ENCODE measurements around the gene STK32B.
"Not testable (repeated sequence)": the region's sequence is repeated elsewhere in the genome, so short reads cannot be mapped to it uniquely, and the experiment has no call there.

STK32B gene

GRCh38 chr4:5237086-5237660, 185.9 kb downstream of the STK32B start:
- H3K27ac ChIP-seq (ENCODE audit: low read depth, low read length) = no peak overlapping the region
- H3K9me3 ChIP-seq (ENCODE audit: insufficient read depth, low read depth, low read length) = no peaks in the 10 kb centered on the region
- no peak overlapping the region for H3K9ac ChIP-seq (ENCODE audit: low read depth, low read length)
- 0 out of 2 replicates have a peak, but pooled peaks cover 2% of the 10 kb centered on the region for H3K4me1 ChIP-seq (ENCODE audit: insufficient read depth, low read length)
- H3K4me3 ChIP-seq (ENCODE audit: low read length) = no peak overlapping the region
- H3K36me3 ChIP-seq (ENCODE audit: insufficient read depth, low read length) = no peaks in the 10 kb centered on the region
- 91% methylated on average over 3 of the region's 3 CpGs for WGBS
- H3K27me3 ChIP-seq (ENCODE audit: insufficient read depth, low read length) = no peaks in the 10 kb centered on the region

GRCh38 chr4:5238173-5238572, 186.9 kb downstream of the STK32B start:
- no peak overlapping the region for H3K9ac ChIP-seq (ENCODE audit: low read depth, low read length)
- WGBS = 90% methylated on average over 3 of the region's 4 CpGs
- no peaks in the 10 kb centered on the region for H3K27me3 ChIP-seq (ENCODE audit: insufficient read depth, low read length)
- no peaks in the 10 kb centered on the region for H3K36me3 ChIP-seq (ENCODE audit: insufficient read depth, low read length)
- no peaks in the 10 kb centered on the region for H3K9me3 ChIP-seq (ENCODE audit: insufficient read depth, low read depth, low read length)
- H3K27ac ChIP-seq (ENCODE audit: low read depth, low read length) = no peak overlapping the region
- 0 out of 2 replicates have a peak, but pooled peaks cover 2% of the 10 kb centered on the region for H3K4me1 ChIP-seq (ENCODE audit: insufficient read depth, low read length)
- no peak overlapping the region for H3K4me3 ChIP-seq (ENCODE audit: low read length)

- 92% methylated on average over 7 of the region's 7 CpGs for WGBS
- H3K27ac ChIP-seq (ENCODE audit: low read depth, low read length); H3K4me1 ChIP-seq (ENCODE audit: insufficient read depth, low read length); H3K9ac ChIP-seq (ENCODE audit: low read depth, low read length); H3K4me3 ChIP-seq (ENCODE audit: low read length); H3K36me3 ChIP-seq (ENCODE audit: insufficient read depth, low read length); H3K27me3 ChIP-seq (ENCODE audit: insufficient read depth, low read length): not testable (repeated sequence)
- H3K9me3 ChIP-seq (ENCODE audit: insufficient read depth, low read depth, low read length) = peaks cover 10% of the 10 kb centered on the region; the same call in 1 of the 2 replicates
Observed at GRCh38 chr4:5247061-5247460, 195.8 kb downstream of the STK32B start.

- no peaks in the 10 kb centered on the region for H3K4me1 ChIP-seq (ENCODE audit: insufficient read depth, low read length)
- H3K9me3 ChIP-seq (ENCODE audit: insufficient read depth, low read depth, low read length) = peaks cover 10% of the 10 kb centered on the region; the same call in 1 of the 2 replicates
- 93% methylated on average over 1 of the region's 1 CpG for WGBS
- H3K36me3 ChIP-seq (ENCODE audit: insufficient read depth, low read length) = no peaks in the 10 kb centered on the region
- H3K4me3 ChIP-seq (ENCODE audit: low read length) = no peak overlapping the region
- H3K27me3 ChIP-seq (ENCODE audit: insufficient read depth, low read length) = no peaks in the 10 kb centered on the region
- H3K27ac ChIP-seq (ENCODE audit: low read depth, low read length) = no peak overlapping the region
- H3K9ac ChIP-seq (ENCODE audit: low read depth, low read length) = no peak overlapping the region
Observed at GRCh38 chr4:5247735-5248134, 196.5 kb downstream of the STK32B start.

GRCh38 chr4:5249727-5250126, 198.4 kb downstream of the STK32B start:
- peaks cover 10% of the 10 kb centered on the region; the same call in 1 of the 2 replicates for H3K9me3 ChIP-seq (ENCODE audit: insufficient read depth, low read depth, low read length)
- H3K27me3 ChIP-seq (ENCODE audit: insufficient read depth, low read length) = no peaks in the 10 kb centered on the region
- H3K27ac ChIP-seq (ENCODE audit: low read depth, low read length) = no peak overlapping the region
- H3K9ac ChIP-seq (ENCODE audit: low read depth, low read length) = no peak overlapping the region
- H3K4me3 ChIP-seq (ENCODE audit: low read length) = no peak overlapping the region
- WGBS = 98% methylated on average over 2 of the region's 2 CpGs
- H3K4me1 ChIP-seq (ENCODE audit: insufficient read depth, low read length) = no peaks in the 10 kb centered on the region
- no peaks in the 10 kb centered on the region for H3K36me3 ChIP-seq (ENCODE audit: insufficient read depth, low read length)

GRCh38 chr4:5250536-5250935, 199.3 kb downstream of the STK32B start:
- 92% methylated on average over 5 of the region's 5 CpGs for WGBS
- not testable (repeated sequence) for H3K9ac ChIP-seq (ENCODE audit: low read depth, low read length); H3K4me1 ChIP-seq (ENCODE audit: insufficient read depth, low read length); H3K36me3 ChIP-seq (ENCODE audit: insufficient read depth, low read length); H3K27ac ChIP-seq (ENCODE audit: low read depth, low read length); H3K27me3 ChIP-seq (ENCODE audit: insufficient read depth, low read length); H3K4me3 ChIP-seq (ENCODE audit: low read length)
- H3K9me3 ChIP-seq (ENCODE audit: insufficient read depth, low read depth, low read length) = peaks cover 10% of the 10 kb centered on the region; the same call in 1 of the 2 replicates

GRCh38 chr4:5256421-5256820, 205.1 kb downstream of the STK32B start:
- no peak overlapping the region for H3K27ac ChIP-seq (ENCODE audit: low read depth, low read length)
- 92% methylated on average over 4 of the region's 4 CpGs for WGBS

GRCh38 chr4:5257086-5257485, 205.8 kb downstream of the STK32B start:
- Histone ChIP-seq H3K9me3 (ENCODE audit: insufficient read depth, low read depth, low read length) (no peaks in the 10 kb centered on the region), H3K4me1 (ENCODE audit: insufficient read depth, low read length) (no peaks in the 10 kb centered on the region), H3K4me3 (ENCODE audit: low read length) (no peak overlapping the region), H3K36me3 (ENCODE audit: insufficient read depth, low read length) (no peaks in the 10 kb centered on the region), H3K27ac (ENCODE audit: low read depth, low read length) (no peak overlapping the region), H3K27me3 (ENCODE audit: insufficient read depth, low read length) (no peaks in the 10 kb centered on the region), H3K9ac (ENCODE audit: low read depth, low read length) (no peak overlapping the region)
- WGBS = 94% methylated on average over 2 of the region's 2 CpGs

More at GRCh38 chr4:5256421-5256820, 205.1 kb downstream of the STK32B start:
- no peaks in the 10 kb centered on the region for H3K9me3 ChIP-seq (ENCODE audit: insufficient read depth, low read depth, low read length)
- no peak overlapping the region for H3K9ac ChIP-seq (ENCODE audit: low read depth, low read length)
- no peaks in the 10 kb centered on the region for H3K27me3 ChIP-seq (ENCODE audit: insufficient read depth, low read length)
- H3K4me1 ChIP-seq (ENCODE audit: insufficient read depth, low read length) = no peaks in the 10 kb centered on the region
- no peaks in the 10 kb centered on the region for H3K36me3 ChIP-seq (ENCODE audit: insufficient read depth, low read length)
- no peak overlapping the region for H3K4me3 ChIP-seq (ENCODE audit: low read length)

GRCh38 chr4:5259471-5259870, 208.2 kb downstream of the STK32B start:
- Histone ChIP-seq H3K27ac (ENCODE audit: low read depth, low read length) (no peak overlapping the region), H3K27me3 (ENCODE audit: insufficient read depth, low read length) (no peaks in the 10 kb centered on the region), H3K4me3 (ENCODE audit: low read length) (no peak overlapping the region), H3K9me3 (ENCODE audit: insufficient read depth, low read depth, low read length) (no peaks in the 10 kb centered on the region), H3K4me1 (ENCODE audit: insufficient read depth, low read length) (no peaks in the 10 kb centered on the region), H3K36me3 (ENCODE audit: insufficient read depth, low read length) (no peaks in the 10 kb centered on the region), H3K9ac (ENCODE audit: low read depth, low read length) (no peak overlapping the region)
- WGBS = 96% methylated on average over 2 of the region's 2 CpGs

GRCh38 chr4:5260121-5260520, 208.8 kb downstream of the STK32B start:
- Histone ChIP-seq H3K27ac (ENCODE audit: low read depth, low read length) (no peak overlapping the region), H3K9ac (ENCODE audit: low read depth, low read length) (no peak overlapping the region), H3K27me3 (ENCODE audit: insufficient read depth, low read length) (no peaks in the 10 kb centered on the region), H3K4me1 (ENCODE audit: insufficient read depth, low read length) (no peaks in the 10 kb centered on the region), H3K36me3 (ENCODE audit: insufficient read depth, low read length) (no peaks in the 10 kb centered on the region), H3K4me3 (ENCODE audit: low read length) (no peak overlapping the region), H3K9me3 (ENCODE audit: insufficient read depth, low read depth, low read length) (no peaks in the 10 kb centered on the region)
- WGBS = 93% methylated on average over 6 of the region's 6 CpGs

- H3K36me3 ChIP-seq (ENCODE audit: insufficient read depth, low read length) = no peaks in the 10 kb centered on the region
- H3K27me3 ChIP-seq (ENCODE audit: insufficient read depth, low read length) = no peaks in the 10 kb centered on the region
- H3K9me3 ChIP-seq (ENCODE audit: insufficient read depth, low read depth, low read length) = no peaks in the 10 kb centered on the region
- no peaks in the 10 kb centered on the region for H3K4me1 ChIP-seq (ENCODE audit: insufficient read depth, low read length)
- H3K27ac ChIP-seq (ENCODE audit: low read depth, low read length) = no peak overlapping the region
- WGBS = 96% methylated on average over 4 of the region's 4 CpGs
- H3K4me3 ChIP-seq (ENCODE audit: low read length) = no peak overlapping the region
- H3K9ac ChIP-seq (ENCODE audit: low read depth, low read length) = no peak overlapping the region
Observed at GRCh38 chr4:5261866-5262265, 210.6 kb downstream of the STK32B start.

GRCh38 chr4:5266991-5267390, 215.7 kb downstream of the STK32B start:
- Histone ChIP-seq H3K27ac (ENCODE audit: low read depth, low read length) (no peak overlapping the region), H3K9me3 (ENCODE audit: insufficient read depth, low read depth, low read length) (no peaks in the 10 kb centered on the region), H3K27me3 (ENCODE audit: insufficient read depth, low read length) (no peaks in the 10 kb centered on the region), H3K9ac (ENCODE audit: low read depth, low read length) (no peak overlapping the region), H3K4me1 (ENCODE audit: insufficient read depth, low read length) (no peaks in the 10 kb centered on the region), H3K36me3 (ENCODE audit: insufficient read depth, low read length) (no peaks in the 10 kb centered on the region), H3K4me3 (ENCODE audit: low read length) (no peak overlapping the region)
- 95% methylated on average over 2 of the region's 2 CpGs for WGBS

All from HUES64 (cell line).